Panc1 (cell line): ENCODE measurements around the gene SIKE1. TPM values are rescaled to one million over a fixed set of nuclear protein-coding genes. Genes with fewer than 3 reads are reported as not detected.

ENCODE experiments used
- ATAC-seq: fragments of 200-7000 bp; cut with Tn5 transposase; 2 replicates; pipeline ENCODE4 v1.9.1; 2020; ENCODE audit warnings: mild to moderate bottlenecking, moderate library complexity
- BruUV-seq: library from RNA; stranded (reverse); fragments of 400-500 nt; replicated peaks from 2 replicates; lab custom pipeline; 2021; lab: Mats Ljungman, UMichigan
- CTCF ChIA-PET: fragments of 300-600 bp; sonication (Branson Sonifier 250); formaldehyde crosslinking; loops from one replicate; lab custom pipeline; 2022; ENCODE audit warnings: antibody characterized with exemption; lab: Charles Lee
- POLR2A ChIA-PET: fragments of 300-600 bp; sonication (Branson Sonifier 250); formaldehyde crosslinking; loops from one replicate; lab custom pipeline; 2022; ENCODE audit warnings: antibody characterized with exemption; lab: Charles Lee
- DNase-seq: peaks from one replicate; pipeline ENCODE4 v3.0.0-alpha.2; 2010; ENCODE audit warnings: low read depth, low spot score
- H3K27ac ChIP-seq: 2 replicates; pipeline ENCODE4 v1.5.1; 2011; ENCODE audit warnings: mild to moderate bottlenecking, low read length, inconsistent platforms
- H3K27me3 ChIP-seq: fragments of 200-500 bp; sonication (Bioruptor generic); 2 replicates; pipeline ENCODE4 v1.6.0; 2014; ENCODE audit warnings: low read length, inconsistent platforms; ENCODE audit not compliant: control insufficient read depth, insufficient read depth
- H3K36me3 ChIP-seq: fragments of 200-500 bp; sonication (Bioruptor generic); 2 replicates; pipeline ENCODE4 v1.5.1; 2014; ENCODE audit warnings: inconsistent platforms, mild to moderate bottlenecking, low read length, moderate library complexity; ENCODE audit not compliant: control insufficient read depth, insufficient read depth
- H3K4me1 ChIP-seq: 2 replicates; pipeline ENCODE4 v1.5.1; 2011; ENCODE audit warnings: inconsistent platforms, mild to moderate bottlenecking, low read length, moderate library complexity; ENCODE audit not compliant: control insufficient read depth, insufficient read depth
- H3K4me3 ChIP-seq, 2 experiments: 2 replicates each; pipeline ENCODE4 v1.5.1; 2011 to 2012; ENCODE audit warnings: low read depth in 2 of 2, low read length in 2 of 2, mild to moderate bottlenecking in 2 of 2, inconsistent platforms in 1 of 2, moderate library complexity in 1 of 2
- H3K9me3 ChIP-seq: fragments of 200-500 bp; sonication (Bioruptor generic); 2 replicates; pipeline ENCODE4 v1.5.1; 2014; ENCODE audit warnings: low read depth, mild to moderate bottlenecking, inconsistent platforms, low read length, moderate library complexity; ENCODE audit not compliant: control insufficient read depth, insufficient read depth
- CTCF ChIP-seq: fragments of 450-650 bp; IDR thresholded peaks from 2 replicates; pipeline ENCODE4 v1.5.1; 2017; ENCODE audit warnings: mild to moderate bottlenecking
- POLR2AphosphoS5 ChIP-seq: IDR thresholded peaks from 2 replicates; pipeline ENCODE4 v1.6.1; 2012; ENCODE audit warnings: mild to moderate bottlenecking, low read depth, low read length, moderate library complexity
- REST ChIP-seq, 2 experiments: IDR thresholded peaks; 2 replicates each; pipeline ENCODE4 v1.6.1; 2011 to 2012; ENCODE audit warnings: low read depth in 2 of 2, control low read depth in 1 of 2, low read length in 1 of 2, mild to moderate bottlenecking in 1 of 2, moderate library complexity in 1 of 2; ENCODE audit not compliant: insufficient read depth in 1 of 2
- SIN3A ChIP-seq: IDR thresholded peaks from 2 replicates; pipeline ENCODE4 v1.6.1; 2012; ENCODE audit warnings: low read depth, mild to moderate bottlenecking, low read length, moderate library complexity, borderline replicate concordance; ENCODE audit not compliant: insufficient read depth
- TCF7L2 ChIP-seq: IDR thresholded peaks from 2 replicates; pipeline ENCODE4 v1.6.1; 2011; ENCODE audit warnings: mild to moderate bottlenecking, low read depth, low read length, inconsistent platforms
- in situ Hi-C: cut with HindIII; loops from 2 replicates; pipeline ENCODE4 v1.10.0; 2016; ENCODE audit warnings: low sequenced_read_pairs, low pct_unique_long_range_greater_than_20kb
- intact Hi-C: fragments of 100-400 bp; cut with micrococcal nuclease; formaldehyde crosslinking; loops from one replicate; pipeline ENCODE4 v1.10.0; 2022; ENCODE audit not compliant: unreplicated experiment
- total RNA-seq: library from RNA; stranded (reverse); gene quantifications from one replicate; pipeline ENCODE4 v1.2.1, GENCODE V29; 2021; ENCODE audit not compliant: unreplicated experiment

The SIKE1 gene
- total RNA-seq, 1 experiment from 2014 or later: 29.7 TPM

GRCh38 chr1:114753143-114753542 lies 27.3 kb downstream of the SIKE1 start:
- ATAC-seq (no peak), DNase-seq (no peak)
- Histone ChIP-seq H3K27me3 (no peaks in the 10 kb centered on the region), H3K4me3 (no peak overlapping the region), H3K36me3 (peaks cover 25% of the 10 kb centered on the region), H3K27ac (no peak overlapping the region), H3K4me1 (peaks cover 26% of the 10 kb centered on the region), H3K9me3 (no peaks in the 10 kb centered on the region)
- no TSS peak for BruUV-seq
- TF ChIP-seq POLR2AphosphoS5 (no peak), SIN3A (no peak), CTCF (no peak), REST (IDR thresholded peaks at IDR 0.05; ENCODE audit: insufficient read depth in 1 of 2, low read depth in 2 of 2, low read length in 1 of 2) (no peak), TCF7L2 (no peak)
- ChIA-PET POLR2A (no interaction called here), CTCF (no interaction called here)
- intact Hi-C loops: no loop called here
- in situ Hi-C loops: no loop called here

GRCh38 chr1:114750780-114751179 lies 29.7 kb downstream of the SIKE1 start:
- Histone ChIP-seq H3K4me1 (peaks cover 20% of the 10 kb centered on the region), H3K27me3 (no peaks in the 10 kb centered on the region), H3K9me3 (no peaks in the 10 kb centered on the region), H3K36me3 (peaks cover 29% of the 10 kb centered on the region), H3K4me3 (no peak overlapping the region), H3K27ac (no peak overlapping the region)
- in situ Hi-C loops (no loop called here), intact Hi-C loops (no loop called here)
- ChIA-PET POLR2A (no interaction called here), CTCF (no interaction called here)
- no peak for TF ChIP-seq SIN3A
- no peak for TF ChIP-seq REST (IDR thresholded peaks at IDR 0.05; ENCODE audit: insufficient read depth in 1 of 2, low read depth in 2 of 2, low read length in 1 of 2)
- no peak for TF ChIP-seq POLR2AphosphoS5
- TF ChIP-seq TCF7L2: no peak
- TF ChIP-seq CTCF: no peak
- BruUV-seq: no TSS peak
- ATAC-seq: no peak
- no peak for DNase-seq
